Activated CD8-positive, alpha-beta memory T cell treated with anti-CD3 and anti-CD28 coated beads, Interleukin-2, amount 50 U/mL, for 24 hours (primary cell): ENCODE data around the gene DGKD.

Experiments used
- DNase-seq: peaks from one replicate; pipeline ENCODE4 v3.0.0-alpha.2; 2020; ENCODE audit errors: extremely low read depth

Gene DGKD

GRCh38 chr2:233476651-233477547 is 122.6 kb downstream of the DGKD start:
- DNase-seq = no peak

- DNase-seq = no peak
These were observed 123.5 kb downstream of the DGKD start for GRCh38 chr2:233477548-233478433.

- DNase-seq = no peak
These were observed 125.6 kb downstream of the DGKD start for GRCh38 chr2:233479616-233480489.

- DNase-seq = no peak
These were observed 126.4 kb downstream of the DGKD start for GRCh38 chr2:233480490-233481202.

- no peak for DNase-seq
These were observed 127.3 kb downstream of the DGKD start for GRCh38 chr2:233481368-233482142.

- DNase-seq = no peak
These were observed 128.3 kb downstream of the DGKD start for GRCh38 chr2:233482616-233483015.

- no peak for DNase-seq
These were observed 131.4 kb downstream of the DGKD start for GRCh38 chr2:233485726-233486125.

- DNase-seq = no peak
These were observed 132.1 kb downstream of the DGKD start for GRCh38 chr2:233486357-233486756.

GRCh38 chr2:233486778-233487552 is 132.7 kb downstream of the DGKD start:
- DNase-seq = no peak

GRCh38 chr2:233487748-233488345 is 133.6 kb downstream of the DGKD start:
- no peak for DNase-seq

- DNase-seq = no peak
These were observed 134.8 kb downstream of the DGKD start for GRCh38 chr2:233489143-233489542.

- no peak for DNase-seq
These were observed 135.4 kb downstream of the DGKD start for GRCh38 chr2:233489666-233490065.

GRCh38 chr2:233490831-233491230 is 136.5 kb downstream of the DGKD start:
- DNase-seq = no peak

GRCh38 chr2:233491326-233491725 is 137.0 kb downstream of the DGKD start:
- no peak for DNase-seq

- no peak for DNase-seq
These were observed 137.8 kb downstream of the DGKD start for GRCh38 chr2:233492078-233492477.

GRCh38 chr2:233492751-233493150 is 138.5 kb downstream of the DGKD start:
- DNase-seq = no peak

GRCh38 chr2:233495503-233496496 is 141.5 kb downstream of the DGKD start:
- no peak for DNase-seq

GRCh38 chr2:233497692-233498091 is 143.4 kb downstream of the DGKD start:
- DNase-seq = no peak
